H1 (cell line): ENCODE measurements around the gene GRM1. TPM values are rescaled to one million over a fixed set of nuclear protein-coding genes. Genes with fewer than 3 reads are reported as not detected.

ENCODE experiments used
- ATF2 ChIP-seq: IDR thresholded peaks from 2 replicates; pipeline ENCODE4 v1.6.1; 2012; ENCODE audit warnings: low read length, inconsistent platforms
- BACH1 ChIP-seq: IDR thresholded peaks from 2 replicates; pipeline ENCODE4 v1.6.1; 2012; ENCODE audit warnings: low read length, improper control_type of control experiment
- CBX5 ChIP-seq: fragments of 300-800, 300-1000 bp; sonication (generic); IDR thresholded peaks from 2 replicates; pipeline ENCODE4 v1.7.1; 2016; ENCODE audit warnings: antibody characterized with exemption, low read length, low read depth
- CTBP2 ChIP-seq: IDR thresholded peaks from 2 replicates; pipeline ENCODE4 v1.7.0; 2011; ENCODE audit warnings: borderline replicate concordance, mild to moderate bottlenecking, moderate library complexity, mixed read lengths, low read length; ENCODE audit not compliant: insufficient read depth, insufficient read length
- E2F6 ChIP-seq: IDR thresholded peaks from 2 replicates; pipeline ENCODE4 v1.6.1; 2012; ENCODE audit warnings: inconsistent platforms
- EP300 ChIP-seq, 2 experiments: IDR thresholded peaks; 1 replicate in 1 of 2; 2 replicates in 1 of 2; pipeline ENCODE4 v1.6.1; 2011 to 2012; ENCODE audit warnings: low read depth in 2 of 2, low read length in 2 of 2, mild to moderate bottlenecking in 2 of 2, borderline replicate concordance in 1 of 2, inconsistent platforms in 1 of 2, moderate library complexity in 1 of 2
- KDM5A ChIP-seq: fragments of 200-600 bp; IDR thresholded peaks from 2 replicates; pipeline ENCODE4 v1.7.1; 2012; ENCODE audit warnings: mild to moderate bottlenecking, low read length, inconsistent platforms, mixed read lengths
- MAFK ChIP-seq: IDR thresholded peaks from 2 replicates; pipeline ENCODE4 v1.6.1; 2012; ENCODE audit warnings: low read depth, mild to moderate bottlenecking, improper control_type of control experiment, low read length
- POU5F1 ChIP-seq: IDR thresholded peaks from 2 replicates; pipeline ENCODE4 v1.6.1; 2011; ENCODE audit warnings: low read depth, mild to moderate bottlenecking, low read length, moderate library complexity
- SIRT6 ChIP-seq: IDR thresholded peaks from one replicate; pipeline ENCODE4 v1.7.1; 2012; ENCODE audit warnings: low read length, inconsistent platforms
- ZNF274 ChIP-seq: IDR thresholded peaks from 2 replicates; pipeline ENCODE4 v1.7.0; 2012; ENCODE audit warnings: low read length, borderline replicate concordance; ENCODE audit errors: extremely low read depth
- polyA plus RNA-seq, 7 experiments: library from polyadenylated mRNA; depleted of rRNA in 3 of 7; stranded (reverse) in 5 of 7; unstranded in 2 of 7; fragments of >200 nt in 5 of 7; fragments of 200-250 nt in 2 of 7; gene quantifications; 1 replicate in 5 of 7; 2 replicates in 1 of 7; 4 replicates in 1 of 7; pipeline versions ENCODE4 v1.2.1 to v1.2.3, GENCODE V29; 2011 to 2013; ENCODE audit warnings: missing spikeins in 2 of 7, mixed read lengths in 2 of 7
- total RNA-seq: library from RNA; stranded (reverse); fragmentation: NEBNext Ultra II Directional; extraction: Animal tissue kit (Norgen Biotek cat#: 25700); gene quantifications from 2 replicates; pipeline ENCODE4 v1.2.1, GENCODE V29; 2021

The GRM1 gene
- total and polyA plus RNA-seq, 2 of the 8 experiments (the other 6 are each of a cell fraction or from before 2014, with no cell fraction given): 0.15 to 1.3 TPM

GRCh38 chr6:146410851-146411595 lies 382.2 kb downstream of the GRM1 start (continued):
- TF ChIP-seq ATF2 (no peak), CBX5 (no peak), E2F6 (no peak), ZNF274 (no peak), KDM5A (no peak), CTBP2 (no peak), MAFK (no peak), BACH1 (no peak), EP300 (IDR thresholded peaks at IDR 0.05; ENCODE audit: borderline replicate concordance in 1 of 2, low read depth in 2 of 2, low read length in 2 of 2) (no peak), SIRT6 (no peak), POU5F1 (no peak)
